Immature natural killer cell (primary cell): ENCODE results near the gene SAMD13. TPM values are rescaled to one million over a fixed set of nuclear protein-coding genes. Genes with fewer than 3 reads are reported as not detected.
A peak's percentile ranks its signal among the peaks of the same experiment; 100 is the strongest.
"Not testable (repeated sequence)": the region's sequence is repeated elsewhere in the genome, so short reads cannot be mapped to it uniquely, and the experiment has no call there.

Experiments used
- DNase-seq, 3 donors: peaks; one replicate each; pipeline ENCODE4 v3.0.0; 2022; ENCODE audit warnings: mixed read lengths in 1 of 3
- H3K27ac Mint-ChIP-seq, 6 donors: one replicate each; pipeline ENCODE4 v1.8.0; 2020; ENCODE audit warnings: mixed read lengths in 6 of 6, mild to moderate bottlenecking in 5 of 6, inconsistent platforms in 4 of 6, moderate library complexity in 3 of 6
- H3K27me3 Mint-ChIP-seq, 3 donors: one replicate each; pipeline ENCODE4 v1.8.0; 2020 to 2021; ENCODE audit warnings: low read depth in 3 of 3, mild to moderate bottlenecking in 3 of 3, mixed read lengths in 3 of 3, moderate library complexity in 3 of 3, inconsistent platforms in 1 of 3
- H3K36me3 Mint-ChIP-seq, 3 donors: one replicate each; pipeline ENCODE4 v1.8.0; 2020; ENCODE audit warnings: mixed read lengths in 3 of 3, inconsistent platforms in 2 of 3, mild to moderate bottlenecking in 2 of 3
- H3K4me1 Mint-ChIP-seq, 2 donors: one replicate each; pipeline ENCODE4 v1.8.0; 2020; ENCODE audit warnings: inconsistent platforms in 2 of 2, mild to moderate bottlenecking in 2 of 2, mixed read lengths in 2 of 2, moderate library complexity in 1 of 2
- H3K4me3 Mint-ChIP-seq, 5 donors: one replicate each; pipeline ENCODE4 v1.8.0; 2020; ENCODE audit warnings: mild to moderate bottlenecking in 5 of 5, mixed read lengths in 5 of 5, inconsistent platforms in 3 of 5, moderate library complexity in 3 of 5
- H3K9me3 Mint-ChIP-seq, 6 donors: one replicate each; pipeline ENCODE4 v1.8.0; 2020; ENCODE audit warnings: mild to moderate bottlenecking in 6 of 6, mixed read lengths in 6 of 6, inconsistent platforms in 4 of 6, moderate library complexity in 3 of 6
- polyA plus RNA-seq, 3 donors: library from polyadenylated mRNA; unstranded; fragments of 300-500 nt; fragmentation: Illumina TruSeq; gene quantifications; one replicate each; pipeline ENCODE4 v1.2.3, GENCODE V29; 2021

Gene SAMD13
- polyA plus RNA-seq, 3 donors from 2014 or later = 1.2 TPM; not detected in 2

DNA sequence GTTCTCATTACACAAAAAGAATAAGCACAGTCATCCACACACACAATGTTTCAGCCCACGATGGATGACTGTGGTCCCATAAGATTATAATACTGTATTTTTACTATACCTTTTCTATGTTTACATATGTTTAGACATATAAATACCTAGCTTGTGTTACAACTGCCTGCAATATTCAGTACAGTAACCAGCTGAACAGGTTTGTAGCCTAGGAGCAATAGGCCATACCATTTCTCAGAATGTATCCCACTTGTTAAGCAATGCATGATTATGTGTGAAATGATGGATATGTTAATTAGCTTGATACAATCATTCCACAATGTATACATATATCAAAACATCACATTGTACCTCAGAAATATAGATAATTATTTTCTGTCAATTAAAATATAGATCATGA is 33.2 kb upstream of the SAMD13 start:
- Mint-ChIP-seq H3K27me3 (peaks cover 0 to 4% (median 0%) of the 10 kb centered on the region in 3 donors), H3K4me3 (no peak overlapping the region), H3K36me3 (no peaks in the 10 kb centered on the region)

DNA sequence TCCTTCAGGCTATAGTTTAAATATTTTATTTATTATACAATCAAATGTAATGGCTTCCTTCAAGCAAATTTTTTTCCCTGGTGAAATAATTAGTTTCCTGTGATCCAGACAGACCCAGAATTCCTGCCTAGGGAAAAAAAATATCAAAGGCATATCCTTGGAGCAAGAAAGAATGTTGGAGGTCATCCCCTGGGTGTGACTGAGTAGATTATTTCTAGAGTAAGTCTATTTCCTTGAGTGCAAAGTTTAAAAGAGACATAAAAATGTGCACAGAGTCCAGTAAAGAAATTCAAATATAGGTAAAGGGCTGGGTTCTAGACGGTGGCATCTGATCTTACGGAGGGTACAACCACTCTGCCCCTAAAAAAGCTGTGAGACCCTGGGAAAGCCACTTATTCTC is 32.2 kb upstream of the SAMD13 start:
- no peak for DNase-seq
- peaks cover 0 to 2% (median 0%) of the 10 kb centered on the region in 6 donors for H3K9me3 Mint-ChIP-seq
- peaks cover 16 to 20% of the 10 kb centered on the region in 2 donors for H3K4me1 Mint-ChIP-seq
- H3K27ac Mint-ChIP-seq = no peak overlapping the region
- H3K36me3 Mint-ChIP-seq = no peaks in the 10 kb centered on the region
- peaks cover 0 to 4% (median 0%) of the 10 kb centered on the region in 3 donors for H3K27me3 Mint-ChIP-seq
- H3K4me3 Mint-ChIP-seq = no peak overlapping the region

More for the DNA sequence above, 33.2 kb upstream of the SAMD13 start:
- H3K9me3 Mint-ChIP-seq = peaks cover 0 to 2% (median 0%) of the 10 kb centered on the region in 6 donors
- H3K4me1 Mint-ChIP-seq = peaks cover 16 to 20% of the 10 kb centered on the region in 2 donors
- no peak overlapping the region for H3K27ac Mint-ChIP-seq
- DNase-seq = no peak

DNA sequence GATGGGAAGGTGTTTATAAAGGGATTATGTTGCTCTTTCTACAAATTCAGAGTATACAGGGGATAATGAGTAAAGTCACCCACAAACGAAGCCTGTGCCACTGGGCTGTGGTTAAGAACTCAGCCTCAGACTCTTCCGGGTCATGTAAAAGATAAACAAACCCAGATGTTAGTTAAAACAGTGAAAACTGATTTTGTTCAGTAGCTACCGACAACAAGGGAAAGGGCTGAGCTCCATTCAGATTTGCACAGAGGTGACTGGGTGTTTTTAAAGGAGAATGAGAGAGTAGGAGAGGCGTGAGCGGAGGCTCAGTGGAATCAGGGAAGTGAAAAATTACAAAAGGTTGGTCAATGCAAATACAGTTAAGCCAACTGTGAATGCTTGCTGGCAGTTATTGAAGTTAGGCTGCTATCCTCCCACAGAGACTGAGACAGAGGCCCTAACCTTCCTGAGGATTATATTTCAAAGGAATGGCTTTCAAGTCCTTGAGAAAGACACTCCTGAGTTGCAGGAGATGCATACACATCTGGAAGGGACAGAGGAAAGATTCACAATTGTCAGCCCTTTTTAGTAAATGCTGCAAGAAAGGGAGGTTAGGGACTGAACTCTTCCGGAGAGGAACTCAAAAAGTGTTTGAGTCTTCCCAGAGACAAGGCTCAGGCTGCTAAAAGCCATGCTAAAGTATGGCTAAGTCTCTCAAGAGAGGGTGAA is 29.9 kb upstream of the SAMD13 start:
- peaks cover 0 to 4% (median under 1%) of the 10 kb centered on the region in 3 donors for H3K27me3 Mint-ChIP-seq
- peaks cover 0 to 2% (median 0%) of the 10 kb centered on the region in 6 donors for H3K9me3 Mint-ChIP-seq
- H3K4me3 Mint-ChIP-seq = peak overlapping the region; percentile 28 to 77 (median 64)
- peak in 2 of 3 donors; percentile 20 to 28 for DNase-seq
- peaks cover 16 to 20% of the 10 kb centered on the region in 2 donors for H3K4me1 Mint-ChIP-seq
- H3K36me3 Mint-ChIP-seq = no peaks in the 10 kb centered on the region
- peak overlapping the region; percentile 71 to 95 (median 88) for H3K27ac Mint-ChIP-seq

DNA sequence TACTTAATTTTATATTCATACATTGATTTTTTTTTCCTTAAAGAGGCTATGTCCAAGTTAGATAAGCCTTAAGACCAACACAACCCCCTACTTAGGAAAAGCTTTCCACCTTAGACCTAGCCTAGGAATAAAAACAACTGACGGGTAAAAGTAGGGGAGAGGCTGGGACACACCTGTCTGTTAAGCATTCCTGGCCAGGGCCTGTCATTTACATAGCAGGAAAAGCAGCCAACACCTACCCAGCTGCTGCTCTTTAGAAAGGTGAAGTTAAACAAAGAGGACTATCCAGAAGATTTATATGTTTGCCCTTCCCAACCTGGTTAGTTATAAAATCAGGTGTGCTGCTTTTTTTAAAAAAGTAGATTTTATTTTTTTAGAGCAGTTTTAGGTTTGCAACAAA is 29.1 kb upstream of the SAMD13 start:
- H3K27ac Mint-ChIP-seq = no peak overlapping the region
- DNase-seq = no peak
- peaks cover 0 to 2% (median 0%) of the 10 kb centered on the region in 6 donors for H3K9me3 Mint-ChIP-seq
- peaks cover 16 to 20% of the 10 kb centered on the region in 2 donors for H3K4me1 Mint-ChIP-seq
- no peak overlapping the region for H3K4me3 Mint-ChIP-seq
- H3K36me3 Mint-ChIP-seq = no peaks in the 10 kb centered on the region
- peaks cover 0 to 2% (median 0%) of the 10 kb centered on the region in 3 donors for H3K27me3 Mint-ChIP-seq

DNA sequence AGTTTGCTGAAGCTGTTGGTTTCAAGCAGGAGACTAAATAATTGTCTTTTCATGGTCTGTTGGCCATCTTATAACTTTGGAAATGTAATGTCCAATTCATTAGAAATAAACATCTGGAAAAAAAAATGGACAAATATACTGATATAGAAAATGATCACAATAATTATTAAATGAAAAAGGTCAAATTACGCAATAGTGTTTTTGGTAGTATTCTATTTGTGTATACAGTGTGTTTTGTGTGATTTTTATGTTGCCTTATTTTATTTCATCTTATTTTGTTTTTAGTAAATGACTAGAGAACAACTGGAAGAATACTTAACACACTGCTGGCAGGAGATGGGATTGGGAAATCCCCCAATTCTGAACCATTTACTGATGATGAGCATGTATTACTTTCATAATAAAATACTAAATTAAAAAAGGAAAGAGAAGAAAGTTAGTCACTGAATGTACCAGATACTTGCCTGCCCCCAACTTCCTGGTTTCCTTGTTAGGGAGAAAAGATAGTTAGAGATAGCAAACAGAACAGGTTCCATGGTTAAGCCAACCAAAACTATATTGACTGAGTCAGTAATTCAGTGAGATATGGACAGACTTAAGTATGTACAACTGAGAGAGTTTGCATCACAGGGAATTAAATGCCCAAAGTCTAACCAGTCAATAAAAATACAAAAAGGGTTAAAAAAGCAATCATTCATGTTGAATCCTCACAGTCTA is 24.0 kb upstream of the SAMD13 start:
- Mint-ChIP-seq H3K27me3 (peaks cover 0 to 4% (median 2%) of the 10 kb centered on the region in 3 donors), H3K4me3 (no peak overlapping the region), H3K9me3 (no peaks in the 10 kb centered on the region), H3K27ac (no peak overlapping the region), H3K36me3 (no peaks in the 10 kb centered on the region), H3K4me1 (no peaks in the 10 kb centered on the region)
- no peak for DNase-seq

DNA sequence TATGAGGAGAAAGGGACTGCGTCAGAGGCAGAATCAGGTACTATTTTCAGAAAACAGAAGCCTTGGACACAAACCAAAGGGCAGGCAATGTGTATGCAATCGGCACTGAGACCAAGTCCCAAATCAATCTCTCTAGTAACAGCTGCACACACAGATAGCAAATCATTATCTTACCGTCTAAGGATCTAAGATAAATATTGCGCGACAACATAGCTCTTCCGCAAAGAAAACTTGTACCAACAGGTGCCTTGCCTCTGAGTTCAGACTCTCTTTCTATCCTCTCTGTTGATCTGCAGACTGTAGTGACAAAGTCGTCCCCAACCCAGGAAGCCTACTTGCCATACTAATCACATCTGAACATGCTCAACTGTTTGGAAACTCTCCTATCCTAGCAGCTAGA is 22.6 kb upstream of the SAMD13 start:
- no peak for DNase-seq
- no peaks in the 10 kb centered on the region for H3K36me3 Mint-ChIP-seq
- no peak overlapping the region for H3K4me3 Mint-ChIP-seq
- H3K27ac Mint-ChIP-seq = no peak overlapping the region
- H3K27me3 Mint-ChIP-seq = peaks cover 2 to 5% (median 4%) of the 10 kb centered on the region in 3 donors
- H3K4me1 Mint-ChIP-seq = no peaks in the 10 kb centered on the region
- H3K9me3 Mint-ChIP-seq = peaks cover 0 to 3% (median 0%) of the 10 kb centered on the region in 6 donors

DNA sequence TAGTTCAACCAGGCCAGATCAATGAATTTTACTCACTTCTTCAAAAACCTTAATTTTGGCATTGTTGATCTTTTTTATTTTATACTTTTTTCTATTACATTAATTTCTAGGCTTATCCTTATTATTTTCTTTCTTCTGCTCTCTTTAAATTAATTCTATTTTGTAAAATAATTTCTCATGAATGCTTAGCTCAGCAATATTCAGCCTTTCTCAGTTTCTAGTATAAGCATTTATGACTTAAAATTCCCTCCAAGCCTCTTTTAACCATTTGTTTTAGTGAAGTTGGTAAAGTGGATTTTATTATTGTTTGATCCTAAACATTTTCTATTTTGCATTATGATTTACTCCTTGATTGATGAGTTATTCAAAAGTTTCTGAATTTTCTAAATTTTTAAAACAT is 20.6 kb upstream of the SAMD13 start:
- no peaks in the 10 kb centered on the region for H3K4me1 Mint-ChIP-seq
- peaks cover 0 to under 1% (median under 1%) of the 10 kb centered on the region in 3 donors for H3K36me3 Mint-ChIP-seq
- DNase-seq = no peak
- H3K9me3 Mint-ChIP-seq = peaks cover 0 to 3% (median 0%) of the 10 kb centered on the region in 6 donors
- no peak overlapping the region for H3K4me3 Mint-ChIP-seq
- peaks cover 2 to 5% (median 5%) of the 10 kb centered on the region in 3 donors for H3K27me3 Mint-ChIP-seq
- no peak overlapping the region for H3K27ac Mint-ChIP-seq

DNA sequence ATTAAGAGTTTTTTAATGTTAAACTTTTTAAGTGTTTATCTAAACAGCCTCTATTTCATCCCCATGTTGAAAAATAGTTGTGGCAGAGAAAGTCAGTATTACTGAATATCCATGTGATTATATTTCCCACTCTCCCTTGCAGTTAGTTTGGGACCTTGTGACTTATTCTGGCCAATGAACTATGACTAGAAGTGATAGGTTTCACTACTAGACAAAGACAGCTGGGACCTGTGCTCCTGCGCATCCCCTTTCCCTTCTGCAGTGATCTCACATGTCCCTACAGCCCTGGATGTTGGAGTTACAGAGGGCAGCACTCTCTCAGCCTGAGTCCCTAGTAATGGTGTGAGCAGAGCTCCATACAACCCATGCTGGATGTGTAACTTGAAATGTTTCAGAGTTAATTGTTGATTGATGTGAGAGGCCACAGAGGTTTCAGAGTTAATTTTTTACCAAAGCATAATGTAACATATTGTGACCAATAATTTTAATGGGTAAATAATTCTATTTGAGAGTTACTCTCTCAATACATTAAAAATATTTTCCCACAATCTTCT is 18.7 kb upstream of the SAMD13 start:
- peaks cover 0 to 9% (median 5%) of the 10 kb centered on the region in 3 donors for H3K27me3 Mint-ChIP-seq
- H3K36me3 Mint-ChIP-seq = peaks cover 0 to 10% (median 7%) of the 10 kb centered on the region in 3 donors
- H3K27ac Mint-ChIP-seq = no peak overlapping the region
- no peak for DNase-seq
- H3K9me3 Mint-ChIP-seq = peaks cover 10 to 19% (median 17%) of the 10 kb centered on the region in 6 donors
- H3K4me3 Mint-ChIP-seq = no peak overlapping the region
- no peaks in the 10 kb centered on the region for H3K4me1 Mint-ChIP-seq

DNA sequence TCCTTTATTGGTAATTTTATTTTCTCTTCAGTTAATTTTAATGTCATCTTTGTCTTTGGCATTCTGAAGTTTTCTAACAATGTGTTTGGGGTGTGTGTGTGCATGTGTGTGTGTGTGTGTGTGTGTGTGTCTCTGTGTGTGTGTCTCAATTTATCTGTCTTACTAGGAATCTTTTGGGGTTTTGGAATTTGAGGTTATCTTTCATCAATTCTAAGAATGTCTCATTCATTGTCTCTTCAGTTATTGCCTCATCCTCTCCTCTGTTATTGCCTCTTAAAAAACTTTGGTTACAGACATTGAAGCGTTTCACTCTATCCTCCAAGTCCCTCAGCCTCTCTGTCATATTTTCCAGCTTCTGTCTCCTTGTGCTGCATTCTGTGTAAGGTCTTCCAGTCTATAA is 18.1 kb upstream of the SAMD13 start:
- no peaks in the 10 kb centered on the region for H3K4me1 Mint-ChIP-seq
- peaks cover 0 to 7% (median 5%) of the 10 kb centered on the region in 3 donors for H3K27me3 Mint-ChIP-seq
- H3K9me3 Mint-ChIP-seq = peaks cover 11 to 21% (median 18%) of the 10 kb centered on the region in 6 donors
- no peak overlapping the region for H3K27ac Mint-ChIP-seq
- H3K4me3 Mint-ChIP-seq = no peak overlapping the region
- H3K36me3 Mint-ChIP-seq = peaks cover 0 to 10% (median 7%) of the 10 kb centered on the region in 3 donors
- DNase-seq = no peak

DNA sequence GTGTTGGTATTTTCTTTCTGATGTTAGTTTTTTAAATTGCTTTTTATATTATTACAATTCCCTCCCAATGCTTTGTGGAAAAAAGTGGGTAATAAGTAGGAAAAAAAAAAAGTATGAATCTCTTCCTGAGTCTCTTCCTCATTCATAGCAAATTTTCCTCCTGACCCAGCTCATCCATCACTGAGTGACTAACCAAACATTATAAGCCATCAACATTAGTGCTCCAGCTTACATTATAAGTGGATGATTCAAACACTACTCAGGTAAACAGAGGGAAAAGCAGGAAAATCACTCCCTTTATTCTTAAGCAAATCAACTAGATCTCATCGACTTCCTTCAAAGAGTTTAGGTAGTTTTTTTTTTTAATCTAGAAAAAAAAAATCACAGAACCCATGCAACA is 15.4 kb upstream of the SAMD13 start:
- no peak for DNase-seq
- Mint-ChIP-seq H3K9me3 (peaks cover 11 to 32% (median 28%) of the 10 kb centered on the region in 6 donors), H3K36me3 (peaks cover 10 to 13% (median 12%) of the 10 kb centered on the region in 3 donors), H3K27ac (no peak overlapping the region), H3K27me3 (peaks cover 0 to 7% (median 5%) of the 10 kb centered on the region in 3 donors), H3K4me1 (no peaks in the 10 kb centered on the region), H3K4me3 (no peak overlapping the region)

DNA sequence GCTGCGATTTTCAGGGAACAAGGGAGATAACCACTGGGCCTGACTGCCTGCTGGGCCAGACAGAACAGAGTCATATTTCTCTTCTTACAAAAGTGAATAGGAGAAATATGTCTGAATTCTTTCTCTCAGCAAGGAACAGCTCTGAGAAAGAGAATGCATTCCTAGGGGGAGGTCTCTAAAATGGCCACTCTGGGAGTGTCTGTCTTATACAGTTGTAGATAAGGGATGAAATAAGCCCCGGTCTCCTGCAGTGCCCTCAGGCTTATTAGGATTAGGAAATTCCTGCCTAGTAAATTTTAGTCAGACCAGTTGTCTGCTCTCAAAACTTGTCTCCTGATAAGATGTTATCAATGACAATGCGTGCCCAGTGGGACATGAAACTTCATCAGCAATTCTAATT is 14.1 kb upstream of the SAMD13 start:
- Mint-ChIP-seq H3K36me3 (peaks cover 10 to 13% (median 12%) of the 10 kb centered on the region in 3 donors), H3K9me3 (peaks cover 11 to 32% (median 28%) of the 10 kb centered on the region in 6 donors)
- not testable (repeated sequence) for DNase-seq, H3K4me3 Mint-ChIP-seq, H3K4me1 Mint-ChIP-seq, H3K27me3 Mint-ChIP-seq, H3K27ac Mint-ChIP-seq

DNA sequence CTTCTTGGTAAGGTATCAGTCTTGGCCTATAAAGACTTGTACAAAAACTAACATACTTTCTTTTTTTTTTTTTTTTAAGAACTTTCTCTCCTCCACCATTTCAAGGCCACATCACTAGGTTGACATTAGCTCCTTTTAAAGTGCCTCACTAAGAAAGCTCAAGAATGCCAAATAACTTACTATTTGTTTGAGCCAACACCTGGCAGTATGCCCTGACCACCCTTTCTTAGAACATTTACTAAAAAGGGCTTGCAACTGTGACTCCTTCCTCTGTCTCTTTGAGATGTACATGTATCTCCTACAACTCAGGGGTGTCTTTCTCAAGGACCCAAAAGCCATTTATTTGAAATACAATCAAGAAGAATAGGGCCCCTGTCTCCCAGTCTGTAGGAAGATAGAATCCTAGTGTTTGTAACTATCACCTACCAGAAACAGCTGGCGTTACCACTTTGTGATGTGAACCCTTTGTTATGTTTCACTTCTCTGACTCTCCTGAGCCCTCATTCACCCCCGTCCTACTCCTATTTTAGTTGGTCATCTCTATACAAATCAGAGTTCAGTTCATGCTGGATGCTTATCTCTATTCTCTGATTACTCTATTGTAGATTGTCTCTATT is 12.2 kb upstream of the SAMD13 start:
- H3K27me3 Mint-ChIP-seq = peaks cover 2 to 7% (median 2%) of the 10 kb centered on the region in 3 donors
- H3K4me1 Mint-ChIP-seq = no peaks in the 10 kb centered on the region
- no peak overlapping the region for H3K27ac Mint-ChIP-seq
- peaks cover 10 to 14% (median 13%) of the 10 kb centered on the region in 3 donors for H3K36me3 Mint-ChIP-seq
- no peak for DNase-seq
- peaks cover 9 to 32% (median 28%) of the 10 kb centered on the region in 6 donors for H3K9me3 Mint-ChIP-seq
- H3K4me3 Mint-ChIP-seq = no peak overlapping the region

DNA sequence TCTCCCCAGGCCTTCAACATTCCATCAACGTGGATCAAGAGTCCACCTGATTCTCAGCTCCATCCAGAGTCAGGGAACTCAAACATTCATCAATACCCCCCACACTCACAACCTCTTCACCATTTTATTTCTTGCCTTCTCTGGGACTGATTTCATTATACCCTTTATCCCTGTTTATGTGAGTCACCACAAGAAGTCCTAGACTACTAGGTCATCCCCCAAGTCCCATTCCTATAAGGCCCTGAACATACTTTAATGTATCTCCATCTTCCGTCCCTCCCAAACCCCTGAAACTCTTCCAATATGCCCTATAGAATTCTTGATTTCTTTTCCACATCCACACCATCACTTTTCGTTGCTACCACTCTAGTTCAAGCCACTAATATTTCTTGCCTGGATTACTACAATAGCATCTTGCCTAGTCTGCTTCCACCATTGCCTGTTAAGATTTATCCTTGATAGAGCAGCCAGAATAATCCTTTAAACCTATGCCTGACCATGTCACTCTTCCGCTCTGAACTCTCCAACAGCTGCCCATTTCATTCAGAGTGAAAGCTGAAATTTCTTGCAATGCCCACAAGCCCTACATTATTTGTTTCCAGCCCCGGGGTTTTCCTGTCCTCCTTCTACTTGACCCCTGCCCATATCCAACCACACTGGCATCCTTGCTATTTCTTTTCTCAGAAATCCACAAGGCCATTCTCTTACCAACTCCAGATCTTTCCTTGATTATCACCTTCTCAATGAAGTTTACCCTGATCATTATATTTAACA is 9.4 kb upstream of the SAMD13 start:
- Mint-ChIP-seq H3K36me3 (peaks cover 6 to 10% (median 10%) of the 10 kb centered on the region in 3 donors), H3K27me3 (peaks cover 2 to 5% (median 4%) of the 10 kb centered on the region in 3 donors), H3K27ac (no peak overlapping the region), H3K9me3 (peaks cover 10 to 22% (median 19%) of the 10 kb centered on the region in 6 donors), H3K4me1 (no peaks in the 10 kb centered on the region), H3K4me3 (no peak overlapping the region)
- DNase-seq = no peak
